HL-60 (cell line): ENCODE results near the gene AFF3.

Experiments
- DNase-seq, 2 experiments: peaks; one replicate each; pipeline ENCODE4 v3.0.0-alpha.2; 2010 to 2020; ENCODE audit warnings: low read depth in 1 of 2, low spot score in 1 of 2
- H3K27ac ChIP-seq: fragments of 250-450 bp; sonication (Bioruptor Pico); replicated peaks from 2 replicates; pipeline ENCODE4 v1.5.1; 2020; ENCODE audit warnings: mild to moderate bottlenecking, moderate library complexity
- H3K27me3 ChIP-seq: fragments of 250-450 bp; sonication (Bioruptor Pico); 2 replicates; pipeline ENCODE4 v1.5.1; 2021; ENCODE audit warnings: mild to moderate bottlenecking, moderate library complexity; ENCODE audit not compliant: insufficient read depth, poor library complexity, severe bottlenecking
- H3K4me3 ChIP-seq: replicated peaks from 2 replicates; pipeline ENCODE4 v1.5.1; 2011; ENCODE audit warnings: mild to moderate bottlenecking, control low read depth, low read length; ENCODE audit not compliant: insufficient read depth
- CTCF ChIP-seq: IDR thresholded peaks from one replicate; pipeline ENCODE4 v1.5.1; 2011; ENCODE audit warnings: low read length, control low read depth, inconsistent platforms; ENCODE audit not compliant: insufficient read depth
- GABPA ChIP-seq: IDR thresholded peaks from 2 replicates; pipeline ENCODE4 v1.6.1; 2012; ENCODE audit warnings: low read depth
- POLR2AphosphoS5 ChIP-seq: IDR thresholded peaks from 2 replicates; pipeline ENCODE4 v1.6.1; 2012; ENCODE audit warnings: low read depth
- SPI1 ChIP-seq: IDR thresholded peaks from 2 replicates; pipeline ENCODE4 v1.6.1; 2012; ENCODE audit warnings: low read depth, mild to moderate bottlenecking, borderline replicate concordance
- TF ChIP-seq, protein P1 (sequence below): IDR thresholded peaks from 2 replicates; pipeline ENCODE4 v1.6.1; 2012; ENCODE audit warnings: low read depth; ENCODE audit not compliant: insufficient replicate concordance

Gene AFF3

DNA sequence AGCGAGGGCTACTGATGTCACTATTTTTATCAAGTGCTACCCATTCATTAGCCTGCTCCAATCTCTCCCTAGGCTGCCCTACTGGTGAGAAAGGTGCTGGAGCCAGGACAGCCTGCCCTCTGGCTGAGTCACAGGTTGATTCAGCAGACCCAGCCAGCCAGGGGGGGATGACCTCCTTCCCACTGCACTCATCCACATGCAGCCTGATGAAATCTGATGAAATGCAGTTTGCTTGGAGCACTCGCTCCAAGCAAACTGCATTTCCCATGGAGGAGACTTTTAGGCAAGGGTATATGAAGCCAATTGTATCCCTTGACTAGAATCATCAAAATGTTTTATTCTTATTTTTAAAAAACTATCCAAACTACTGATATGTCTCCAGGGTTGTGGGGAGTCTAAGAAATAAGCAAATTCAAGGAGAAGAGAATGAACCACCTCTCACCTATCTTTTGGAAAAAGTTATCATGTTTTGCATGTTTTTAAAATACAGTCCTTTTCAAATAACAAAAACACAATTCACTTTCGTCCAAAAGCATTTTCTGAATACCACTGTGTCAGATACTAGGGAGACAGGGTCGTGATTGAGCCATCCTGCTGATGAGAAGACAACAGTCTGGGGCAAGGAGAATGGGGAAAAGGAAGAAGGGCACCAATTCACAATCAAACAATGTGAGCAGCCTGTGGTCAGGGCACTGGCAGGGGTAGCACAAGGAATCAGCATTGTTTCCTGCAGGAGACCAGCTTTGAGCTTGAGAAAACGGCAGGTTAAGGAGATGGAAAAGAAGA is 128.3 kb downstream of the AFF3 start:
- H3K27me3 ChIP-seq = no peaks in the 10 kb centered on the region
- DNase-seq = no peak
- H3K27ac ChIP-seq = no peak overlapping the region
- no peak for TF ChIP-seq GABPA
- no peak for TF ChIP-seq CTCF
- TF ChIP-seq, protein P1, sequence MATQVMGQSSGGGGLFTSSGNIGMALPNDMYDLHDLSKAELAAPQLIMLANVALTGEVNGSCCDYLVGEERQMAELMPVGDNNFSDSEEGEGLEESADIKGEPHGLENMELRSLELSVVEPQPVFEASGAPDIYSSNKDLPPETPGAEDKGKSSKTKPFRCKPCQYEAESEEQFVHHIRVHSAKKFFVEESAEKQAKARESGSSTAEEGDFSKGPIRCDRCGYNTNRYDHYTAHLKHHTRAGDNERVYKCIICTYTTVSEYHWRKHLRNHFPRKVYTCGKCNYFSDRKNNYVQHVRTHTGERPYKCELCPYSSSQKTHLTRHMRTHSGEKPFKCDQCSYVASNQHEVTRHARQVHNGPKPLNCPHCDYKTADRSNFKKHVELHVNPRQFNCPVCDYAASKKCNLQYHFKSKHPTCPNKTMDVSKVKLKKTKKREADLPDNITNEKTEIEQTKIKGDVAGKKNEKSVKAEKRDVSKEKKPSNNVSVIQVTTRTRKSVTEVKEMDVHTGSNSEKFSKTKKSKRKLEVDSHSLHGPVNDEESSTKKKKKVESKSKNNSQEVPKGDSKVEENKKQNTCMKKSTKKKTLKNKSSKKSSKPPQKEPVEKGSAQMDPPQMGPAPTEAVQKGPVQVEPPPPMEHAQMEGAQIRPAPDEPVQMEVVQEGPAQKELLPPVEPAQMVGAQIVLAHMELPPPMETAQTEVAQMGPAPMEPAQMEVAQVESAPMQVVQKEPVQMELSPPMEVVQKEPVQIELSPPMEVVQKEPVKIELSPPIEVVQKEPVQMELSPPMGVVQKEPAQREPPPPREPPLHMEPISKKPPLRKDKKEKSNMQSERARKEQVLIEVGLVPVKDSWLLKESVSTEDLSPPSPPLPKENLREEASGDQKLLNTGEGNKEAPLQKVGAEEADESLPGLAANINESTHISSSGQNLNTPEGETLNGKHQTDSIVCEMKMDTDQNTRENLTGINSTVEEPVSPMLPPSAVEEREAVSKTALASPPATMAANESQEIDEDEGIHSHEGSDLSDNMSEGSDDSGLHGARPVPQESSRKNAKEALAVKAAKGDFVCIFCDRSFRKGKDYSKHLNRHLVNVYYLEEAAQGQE = no peak
- no peak for TF ChIP-seq SPI1
- TF ChIP-seq POLR2AphosphoS5 = no peak
- no peak overlapping the region for H3K4me3 ChIP-seq

GRCh38 chr2:100012561-100012960 is 129.8 kb downstream of the AFF3 start:
- TF ChIP-seq GABPA = no peak
- no peak for TF ChIP-seq CTCF
- TF ChIP-seq, protein P1 = no peak
- no peak for TF ChIP-seq POLR2AphosphoS5
- no peak for TF ChIP-seq SPI1
- no peak overlapping the region for H3K27ac ChIP-seq
- no peaks in the 10 kb centered on the region for H3K27me3 ChIP-seq
- no peak overlapping the region for H3K4me3 ChIP-seq
- DNase-seq = no peak

GRCh38 chr2:100011272-100011731 is 131.1 kb downstream of the AFF3 start:
- no peaks in the 10 kb centered on the region for H3K27me3 ChIP-seq
- no peak for DNase-seq
- TF ChIP-seq SPI1 (no peak), POLR2AphosphoS5 (no peak), GABPA (no peak), CTCF (no peak)
- TF ChIP-seq, protein P1 = no peak
- no peak overlapping the region for H3K4me3 ChIP-seq
- H3K27ac ChIP-seq = no peak overlapping the region
